HEK293T (cell line): Measurements from ENCODE around the gene EPHB1.

ENCODE experiments used
- CTCF ChIA-PET: fragments of 350-600 bp; formaldehyde crosslinking; extraction: SDS; loops from one replicate; lab custom pipeline; 2021; ENCODE audit warnings: antibody characterized with exemption, inconsistent platforms; lab: Yijun Ruan, JAX
- POLR2A ChIA-PET: fragments of 350-600 bp; formaldehyde crosslinking; extraction: SDS; loops from one replicate; lab custom pipeline; 2020; ENCODE audit warnings: antibody characterized with exemption, inconsistent platforms; lab: Yijun Ruan, JAX
- DNase-seq: peaks from one replicate; pipeline ENCODE4 v3.0.0; 2012; ENCODE audit warnings: mixed read lengths; ENCODE audit errors: extremely low spot score
- ARNT ChIP-seq: fragments of 450-650 bp; IDR thresholded peaks from 2 replicates; pipeline ENCODE4 v1.6.1; 2017; ENCODE audit warnings: mild to moderate bottlenecking
- BHLHE40 ChIP-seq: fragments of 450-650 bp; IDR thresholded peaks from 2 replicates; pipeline ENCODE4 v1.6.1; 2016; ENCODE audit warnings: mild to moderate bottlenecking, moderate library complexity, borderline replicate concordance
- CTBP1 ChIP-seq: fragments of 450-650 bp; IDR thresholded peaks from 2 replicates; pipeline ENCODE4 v1.6.1; 2016; ENCODE audit warnings: borderline replicate concordance
- ELF4 ChIP-seq: fragments of 450-650 bp; IDR thresholded peaks from 2 replicates; pipeline ENCODE4 v1.6.1; 2017; ENCODE audit warnings: antibody characterized with exemption
- FOXA1 ChIP-seq: fragments of 450-650 bp; IDR thresholded peaks from 2 replicates; pipeline ENCODE4 v1.6.1; 2016; ENCODE audit warnings: mild to moderate bottlenecking
- FOXK2 ChIP-seq: fragments of 450-650 bp; IDR thresholded peaks from 2 replicates; pipeline ENCODE4 v1.6.1; 2016; ENCODE audit warnings: mild to moderate bottlenecking
- FOXM1 ChIP-seq: fragments of 450-650 bp; IDR thresholded peaks from 2 replicates; pipeline ENCODE4 v1.6.1; 2017; ENCODE audit warnings: mild to moderate bottlenecking, borderline replicate concordance
- HDGF ChIP-seq: fragments of 450-650 bp; IDR thresholded peaks from 2 replicates; pipeline ENCODE4 v1.6.1; 2017; ENCODE audit warnings: antibody characterized with exemption, borderline replicate concordance
- L3MBTL2 ChIP-seq: fragments of 450-650 bp; conservative IDR thresholded peaks from 2 replicates; pipeline ENCODE4 v1.6.1; 2016; ENCODE audit warnings: mild to moderate bottlenecking
- LEF1 ChIP-seq: fragments of 450-650 bp; IDR thresholded peaks from 2 replicates; pipeline ENCODE4 v1.6.1; 2017; ENCODE audit warnings: mild to moderate bottlenecking, borderline replicate concordance
- NFRKB ChIP-seq: fragments of 450-650 bp; IDR thresholded peaks from 2 replicates; pipeline ENCODE4 v1.6.1; 2016; ENCODE audit warnings: mild to moderate bottlenecking, moderate library complexity
- PKNOX1 ChIP-seq: fragments of 450-650 bp; IDR thresholded peaks from 2 replicates; pipeline ENCODE4 v1.6.1; 2016
- SP1 ChIP-seq: fragments of 450-650 bp; IDR thresholded peaks from 2 replicates; pipeline ENCODE4 v1.6.1; 2017
- SUZ12 ChIP-seq: fragments of 450-650 bp; IDR thresholded peaks from 2 replicates; pipeline ENCODE4 v1.6.1; 2016; ENCODE audit warnings: mild to moderate bottlenecking
- TARDBP ChIP-seq: fragments of 450-650 bp; IDR thresholded peaks from 2 replicates; pipeline ENCODE4 v1.6.1; 2016
- ZNF384 ChIP-seq: fragments of 450-650 bp; IDR thresholded peaks from 2 replicates; pipeline ENCODE4 v1.6.1; 2016

Gene EPHB1

GRCh38 chr3:135235541-135235940 is 440.5 kb downstream of the EPHB1 start:
- TF ChIP-seq FOXK2 (no peak), HDGF (no peak), LEF1 (no peak), BHLHE40 (no peak), L3MBTL2 (no peak), TARDBP (no peak), FOXM1 (no peak), ZNF384 (no peak), NFRKB (no peak), PKNOX1 (no peak), ELF4 (no peak), SP1 (no peak), ARNT (no peak), FOXA1 (no peak), SUZ12 (no peak)
- ChIA-PET CTCF (no interaction called here), POLR2A (no interaction called here)
- no peak for DNase-seq

GRCh38 chr3:135237371-135238143 is 442.5 kb downstream of the EPHB1 start:
- ChIA-PET CTCF (interaction anchor here (0.6 to 1.3 kb wide), 2 partner anchors 443 to 844 kb away, joined by 3 to 4 read pairs; partner anchors contain the start of gene EPHB1), POLR2A (no interaction called here)
- TF ChIP-seq PKNOX1 (no peak), ARNT (no peak), SP1 (no peak), TARDBP (no peak), ELF4 (no peak), HDGF (no peak), FOXM1 (no peak), ZNF384 (no peak), FOXK2 (no peak), NFRKB (no peak)
- no peak for DNase-seq

GRCh38 chr3:135238236-135238830 is 443.3 kb downstream of the EPHB1 start:
- ChIA-PET POLR2A (no interaction called here), CTCF (interaction anchor here (1.3 kb wide), 1 partner anchor 443 kb away, joined by 4 read pairs; the partner anchor contains the start of gene EPHB1)
- TF ChIP-seq FOXM1 (no peak), NFRKB (no peak), HDGF (no peak), BHLHE40 (no peak), LEF1 (no peak), TARDBP (no peak), L3MBTL2 (no peak), CTBP1 (no peak), SUZ12 (no peak), ELF4 (no peak), SP1 (no peak)
- DNase-seq, result no peak

- POLR2A ChIA-PET, result no interaction called here
- no peak for DNase-seq
- CTCF ChIA-PET, result no interaction called here
- TF ChIP-seq ZNF384 (no peak), L3MBTL2 (no peak), CTBP1 (no peak), NFRKB (no peak), FOXA1 (no peak), HDGF (no peak), FOXK2 (no peak), PKNOX1 (no peak), LEF1 (no peak), ARNT (no peak), SUZ12 (no peak), TARDBP (no peak), FOXM1 (no peak), SP1 (no peak), BHLHE40 (no peak), ELF4 (no peak)
Observed at GRCh38 chr3:135238871-135239614, 444.0 kb downstream of the EPHB1 start.

GRCh38 chr3:135239615-135239884 is 444.5 kb downstream of the EPHB1 start:
- no peak for DNase-seq
- ChIA-PET CTCF (no interaction called here), POLR2A (no interaction called here)
- TF ChIP-seq LEF1 (no peak), ELF4 (no peak), L3MBTL2 (no peak), HDGF (no peak), NFRKB (no peak), TARDBP (no peak), SUZ12 (no peak)
